ENCODE data around the gene ZNF19.
A peak's percentile ranks its signal among the peaks of the same experiment; 100 is the strongest.

The ZNF19 gene

GRCh38 chr16:71491054-71491453 lies 1.9 kb upstream of the ZNF19 start:
- no CpG with 5 or more reads among the region's 3 CpGs for WGBS (ENCODE audit: insufficient coverage, insufficient read length)
- DNase-seq (ENCODE audit: low read depth, low spot score): no peak
- Histone ChIP-seq H3K27ac (ENCODE audit: low read length) (no peak overlapping the region), H3K9me3 (ENCODE audit: control insufficient read depth, insufficient read depth, low read length) (no peaks in the 10 kb centered on the region), H3K36me3 (ENCODE audit: control insufficient read depth, insufficient read depth, low read length) (no peaks in the 10 kb centered on the region), H3K27me3 (ENCODE audit: control insufficient read depth, insufficient read depth, low read length) (no peaks in the 10 kb centered on the region), H3K4me1 (ENCODE audit: control insufficient read depth, insufficient read depth, low read length) (no peaks in the 10 kb centered on the region), H3K4me3 (ENCODE audit: low read length) (no peak overlapping the region)

GRCh38 chr16:71490361-71490760 lies 1.2 kb upstream of the ZNF19 start:
- H3K4me1 ChIP-seq (ENCODE audit: control insufficient read depth, insufficient read depth, low read length): no peaks in the 10 kb centered on the region
- no peaks in the 10 kb centered on the region for H3K27me3 ChIP-seq (ENCODE audit: control insufficient read depth, insufficient read depth, low read length)
- H3K27ac ChIP-seq (ENCODE audit: low read length): no peak overlapping the region
- no peaks in the 10 kb centered on the region for H3K9me3 ChIP-seq (ENCODE audit: control insufficient read depth, insufficient read depth, low read length)
- H3K36me3 ChIP-seq (ENCODE audit: control insufficient read depth, insufficient read depth, low read length): no peaks in the 10 kb centered on the region
- no peak for DNase-seq (ENCODE audit: low read depth, low spot score)
- H3K4me3 ChIP-seq (ENCODE audit: low read length): no peak overlapping the region

- Histone ChIP-seq H3K9me3 (ENCODE audit: control insufficient read depth, insufficient read depth, low read length) (no peaks in the 10 kb centered on the region), H3K27ac (ENCODE audit: low read length) (no peak overlapping the region), H3K4me1 (ENCODE audit: control insufficient read depth, insufficient read depth, low read length) (no peaks in the 10 kb centered on the region), H3K27me3 (ENCODE audit: control insufficient read depth, insufficient read depth, low read length) (no peaks in the 10 kb centered on the region), H3K36me3 (ENCODE audit: control insufficient read depth, insufficient read depth, low read length) (no peaks in the 10 kb centered on the region), H3K4me3 (ENCODE audit: low read length) (peak overlapping the region; percentile 97)
- no peak for DNase-seq (ENCODE audit: low read depth, low spot score)
- WGBS (ENCODE audit: insufficient coverage, insufficient read length): no CpG with 5 or more reads among the region's 44 CpGs
Observed at GRCh38 chr16:71484006-71484893, 4.9 kb downstream of the ZNF19 start.

- Histone ChIP-seq H3K27ac (ENCODE audit: low read length) (no peak overlapping the region), H3K9me3 (ENCODE audit: control insufficient read depth, insufficient read depth, low read length) (no peaks in the 10 kb centered on the region), H3K27me3 (ENCODE audit: control insufficient read depth, insufficient read depth, low read length) (no peaks in the 10 kb centered on the region), H3K4me3 (ENCODE audit: low read length) (no peak overlapping the region), H3K36me3 (ENCODE audit: control insufficient read depth, insufficient read depth, low read length) (peaks cover 2% of the 10 kb centered on the region; the same call in 1 of the 2 replicates), H3K4me1 (ENCODE audit: control insufficient read depth, insufficient read depth, low read length) (no peaks in the 10 kb centered on the region)
- no CpG with 5 or more reads among the region's 5 CpGs for WGBS (ENCODE audit: insufficient coverage, insufficient read length)
- no peak for DNase-seq (ENCODE audit: low read depth, low spot score)
Observed at GRCh38 chr16:71482569-71482968, 6.6 kb downstream of the ZNF19 start.

GRCh38 chr16:71480956-71481355 lies 8.2 kb downstream of the ZNF19 start:
- H3K4me1 ChIP-seq (ENCODE audit: control insufficient read depth, insufficient read depth, low read length): no peaks in the 10 kb centered on the region
- H3K9me3 ChIP-seq (ENCODE audit: control insufficient read depth, insufficient read depth, low read length): no peaks in the 10 kb centered on the region
- WGBS (ENCODE audit: insufficient coverage, insufficient read length): no CpG with 5 or more reads among the region's 2 CpGs
- DNase-seq (ENCODE audit: low read depth, low spot score): no peak
- peaks cover 2% of the 10 kb centered on the region; the same call in 1 of the 2 replicates for H3K36me3 ChIP-seq (ENCODE audit: control insufficient read depth, insufficient read depth, low read length)
- no peak overlapping the region for H3K27ac ChIP-seq (ENCODE audit: low read length)
- H3K27me3 ChIP-seq (ENCODE audit: control insufficient read depth, insufficient read depth, low read length): no peaks in the 10 kb centered on the region
- no peak overlapping the region for H3K4me3 ChIP-seq (ENCODE audit: low read length)

- H3K4me1 ChIP-seq (ENCODE audit: control insufficient read depth, insufficient read depth, low read length): no peaks in the 10 kb centered on the region
- DNase-seq (ENCODE audit: low read depth, low spot score): no peak
- H3K27me3 ChIP-seq (ENCODE audit: control insufficient read depth, insufficient read depth, low read length): no peaks in the 10 kb centered on the region
- WGBS (ENCODE audit: insufficient coverage, insufficient read length): no CpG with 5 or more reads among the region's 3 CpGs
- no peak overlapping the region for H3K27ac ChIP-seq (ENCODE audit: low read length)
- H3K9me3 ChIP-seq (ENCODE audit: control insufficient read depth, insufficient read depth, low read length): no peaks in the 10 kb centered on the region
- H3K4me3 ChIP-seq (ENCODE audit: low read length): no peak overlapping the region
- peaks cover 2% of the 10 kb centered on the region; the same call in 1 of the 2 replicates for H3K36me3 ChIP-seq (ENCODE audit: control insufficient read depth, insufficient read depth, low read length)
Observed at GRCh38 chr16:71479420-71479819, 9.7 kb downstream of the ZNF19 start.

- Histone ChIP-seq H3K4me1 (ENCODE audit: control insufficient read depth, insufficient read depth, low read length) (no peaks in the 10 kb centered on the region), H3K27ac (ENCODE audit: low read length) (no peak overlapping the region)
Observed at GRCh38 chr16:71476457-71477124, 12.5 kb downstream of the ZNF19 start.

GRCh38 chr16:71474864-71475263 lies 14.3 kb downstream of the ZNF19 start:
- DNase-seq (ENCODE audit: low read depth, low spot score): no peak
- Histone ChIP-seq H3K4me3 (ENCODE audit: low read length) (no peak overlapping the region), H3K36me3 (ENCODE audit: control insufficient read depth, insufficient read depth, low read length) (peaks cover 2% of the 10 kb centered on the region; the same call in 1 of the 2 replicates), H3K4me1 (ENCODE audit: control insufficient read depth, insufficient read depth, low read length) (no peaks in the 10 kb centered on the region), H3K9me3 (ENCODE audit: control insufficient read depth, insufficient read depth, low read length) (no peaks in the 10 kb centered on the region), H3K27me3 (ENCODE audit: control insufficient read depth, insufficient read depth, low read length) (no peaks in the 10 kb centered on the region), H3K27ac (ENCODE audit: low read length) (no peak overlapping the region)
- WGBS (ENCODE audit: insufficient coverage, insufficient read length): no CpG with 5 or more reads among the region's 3 CpGs

More at GRCh38 chr16:71476457-71477124, 12.5 kb downstream of the ZNF19 start:
- Histone ChIP-seq H3K27me3 (ENCODE audit: control insufficient read depth, insufficient read depth, low read length) (no peaks in the 10 kb centered on the region), H3K4me3 (ENCODE audit: low read length) (no peak overlapping the region), H3K9me3 (ENCODE audit: control insufficient read depth, insufficient read depth, low read length) (no peaks in the 10 kb centered on the region), H3K36me3 (ENCODE audit: control insufficient read depth, insufficient read depth, low read length) (peaks cover 2% of the 10 kb centered on the region; the same call in 1 of the 2 replicates)
- WGBS (ENCODE audit: insufficient coverage, insufficient read length): no CpG with 5 or more reads among the region's 4 CpGs
- DNase-seq (ENCODE audit: low read depth, low spot score): no peak

- H3K36me3 ChIP-seq (ENCODE audit: control insufficient read depth, insufficient read depth, low read length): peaks cover 2% of the 10 kb centered on the region; the same call in 1 of the 2 replicates
- no CpG with 5 or more reads among the region's 5 CpGs for WGBS (ENCODE audit: insufficient coverage, insufficient read length)
- no peak for DNase-seq (ENCODE audit: low read depth, low spot score)
- H3K4me3 ChIP-seq (ENCODE audit: low read length): no peak overlapping the region
- H3K4me1 ChIP-seq (ENCODE audit: control insufficient read depth, insufficient read depth, low read length): no peaks in the 10 kb centered on the region
- no peak overlapping the region for H3K27ac ChIP-seq (ENCODE audit: low read length)
- H3K27me3 ChIP-seq (ENCODE audit: control insufficient read depth, insufficient read depth, low read length): no peaks in the 10 kb centered on the region
- H3K9me3 ChIP-seq (ENCODE audit: control insufficient read depth, insufficient read depth, low read length): no peaks in the 10 kb centered on the region
Observed at GRCh38 chr16:71473891-71474290, 15.2 kb downstream of the ZNF19 start.

- H3K27me3 ChIP-seq (ENCODE audit: control insufficient read depth, insufficient read depth, low read length): no peaks in the 10 kb centered on the region
- no peak overlapping the region for H3K4me3 ChIP-seq (ENCODE audit: low read length)
- H3K36me3 ChIP-seq (ENCODE audit: control insufficient read depth, insufficient read depth, low read length): no peaks in the 10 kb centered on the region
- no peak for DNase-seq (ENCODE audit: low read depth, low spot score)
- WGBS (ENCODE audit: insufficient coverage, insufficient read length): no CpG with 5 or more reads among the region's 2 CpGs
- no peaks in the 10 kb centered on the region for H3K4me1 ChIP-seq (ENCODE audit: control insufficient read depth, insufficient read depth, low read length)
- no peak overlapping the region for H3K27ac ChIP-seq (ENCODE audit: low read length)
- no peaks in the 10 kb centered on the region for H3K9me3 ChIP-seq (ENCODE audit: control insufficient read depth, insufficient read depth, low read length)
Observed at GRCh38 chr16:71472931-71473330, 16.2 kb downstream of the ZNF19 start.

Measured in iPS DF 6.9 (cell line).